Caco-2 (cell line): Measurements from ENCODE around the gene DMBT1. TPM values are rescaled to one million over a fixed set of nuclear protein-coding genes. Genes with fewer than 3 reads are reported as not detected.

Experiments
- BruUV-seq: library from RNA; stranded (reverse); fragments of 400-500 nt; replicated peaks from 2 replicates; lab custom pipeline; 2021; lab: Mats Ljungman, UMichigan
- CTCF ChIA-PET: fragments of 300-600 bp; sonication (Branson Sonifier 250); formaldehyde crosslinking; loops from one replicate; lab custom pipeline; 2022; ENCODE audit warnings: antibody characterized with exemption; lab: Charles Lee
- POLR2A ChIA-PET: fragments of 300-600 bp; sonication (Branson Sonifier 250); formaldehyde crosslinking; loops from one replicate; lab custom pipeline; 2022; ENCODE audit warnings: antibody characterized with exemption; lab: Charles Lee
- DNase-seq, 2 experiments: peaks; one replicate each; pipeline versions ENCODE4 v3.0.0 to v3.0.0-alpha.2; 2020 to 2022
- H3K27me3 ChIP-seq: replicated peaks from 2 replicates; pipeline ENCODE4 v1.6.0; 2011; ENCODE audit warnings: low read length; ENCODE audit not compliant: control insufficient read depth, insufficient read depth
- H3K36me3 ChIP-seq: 2 replicates; pipeline ENCODE4 v1.5.1; 2011; ENCODE audit warnings: low read length; ENCODE audit not compliant: control insufficient read depth, insufficient read depth
- H3K4me1 ChIP-seq: fragments of 250-450 bp; sonication (Bioruptor Pico); 2 replicates; pipeline ENCODE4 v1.5.1; 2020; ENCODE audit warnings: mild to moderate bottlenecking
- H3K4me3 ChIP-seq: 2 replicates; pipeline ENCODE4 v1.5.1; 2011; ENCODE audit warnings: low read depth, mild to moderate bottlenecking, control low read depth, low read length
- H3K9me3 ChIP-seq: fragments of 250-450 bp; sonication (Bioruptor Pico); 2 replicates; pipeline ENCODE4 v1.5.1; 2020; ENCODE audit warnings: mild to moderate bottlenecking, moderate library complexity
- H3K27ac Mint-ChIP-seq: one replicate; pipeline ENCODE4 v1.8.0; 2022; ENCODE audit warnings: mixed read lengths; ENCODE audit not compliant: unreplicated experiment
- H3K27me3 Mint-ChIP-seq: one replicate; pipeline ENCODE4 v1.8.0; 2022; ENCODE audit warnings: mixed read lengths; ENCODE audit not compliant: insufficient read depth, unreplicated experiment
- H3K36me3 Mint-ChIP-seq: one replicate; pipeline ENCODE4 v1.8.0; 2022; ENCODE audit warnings: mild to moderate bottlenecking, mixed read lengths; ENCODE audit not compliant: insufficient read depth, unreplicated experiment
- H3K4me1 Mint-ChIP-seq: one replicate; pipeline ENCODE4 v1.8.0; 2022; ENCODE audit warnings: low read depth, mixed read lengths; ENCODE audit not compliant: unreplicated experiment
- H3K4me3 Mint-ChIP-seq: one replicate; pipeline ENCODE4 v1.8.0; 2022; ENCODE audit warnings: mild to moderate bottlenecking, moderate library complexity, mixed read lengths; ENCODE audit not compliant: unreplicated experiment
- H3K9me3 Mint-ChIP-seq: one replicate; pipeline ENCODE4 v1.8.0; 2022; ENCODE audit warnings: mixed read lengths; ENCODE audit not compliant: unreplicated experiment
- CTCF ChIP-seq, 2 experiments: fragments of 200-600 bp in 1 of 2; IDR thresholded peaks; 1 replicate in 1 of 2; 2 replicates in 1 of 2; pipeline versions ENCODE4 v1.5.1 to v1.8.0; 2011 to 2022; ENCODE audit warnings: antibody characterized with exemption in 1 of 2, control low read depth in 1 of 2, inconsistent platforms in 1 of 2, low read depth in 1 of 2, low read length in 1 of 2, mild to moderate bottlenecking in 1 of 2, moderate library complexity in 1 of 2; ENCODE audit not compliant: insufficient read depth in 1 of 2, severe bottlenecking in 1 of 2, unreplicated experiment in 1 of 2
- intact Hi-C: fragments of 100-400 bp; cut with micrococcal nuclease; formaldehyde crosslinking; loops from one replicate; pipeline ENCODE4 v1.10.0; 2022; ENCODE audit not compliant: unreplicated experiment
- total RNA-seq: library from RNA; stranded (reverse); gene quantifications from 2 replicates; pipeline ENCODE4 v1.2.3, GENCODE V29; 2022

DMBT1 gene
- total RNA-seq, 1 experiment from 2014 or later: not detected

- no peak for DNase-seq
- Mint-ChIP-seq H3K4me3 (peak overlapping the region; percentile 1), H3K36me3 (no peaks in the 10 kb centered on the region), H3K4me1 (peaks cover 23% of the 10 kb centered on the region), H3K27ac (no peak overlapping the region), H3K9me3 (no peaks in the 10 kb centered on the region), H3K27me3 (no peaks in the 10 kb centered on the region)
- no peak for TF ChIP-seq CTCF (IDR thresholded peaks at IDR 0.05; ENCODE audit: insufficient read depth in 1 of 2, low read depth in 1 of 2, low read length in 1 of 2, severe bottlenecking in 1 of 2, unreplicated experiment in 1 of 2)
- no peak overlapping the region for H3K4me3 ChIP-seq
- H3K9me3 ChIP-seq: no peaks in the 10 kb centered on the region
- H3K27me3 ChIP-seq: peaks cover 2% of the 10 kb centered on the region
- no TSS peak for BruUV-seq
- ChIA-PET POLR2A (no interaction called here), CTCF (interaction anchor here (0.8 kb wide), 1 partner anchor 263 kb away, joined by 3 read pairs; no protein-coding TSS in a partner anchor)
- intact Hi-C loops: loop anchor here (10.0 kb wide), 1 partner anchor 97 kb away; the partner anchor contains the start of gene HTRA1
- H3K36me3 ChIP-seq: no peaks in the 10 kb centered on the region
- peaks cover 20% of the 10 kb centered on the region for H3K4me1 ChIP-seq
These were observed 1.2 kb downstream of the DMBT1 start for GRCh38 chr10:122561792-122562191.

- no peaks in the 10 kb centered on the region for H3K9me3 ChIP-seq
- Mint-ChIP-seq H3K27me3 (peaks cover 6% of the 10 kb centered on the region), H3K4me1 (peaks cover 17% of the 10 kb centered on the region), H3K36me3 (no peaks in the 10 kb centered on the region), H3K27ac (no peak overlapping the region), H3K9me3 (no peaks in the 10 kb centered on the region), H3K4me3 (no peak overlapping the region)
- ChIA-PET POLR2A (no interaction called here), CTCF (interaction anchor here (0.7 to 1.7 kb wide), 13 partner anchors 23 to 301 kb away, joined by 3 to 28 read pairs (median 4); partner anchors contain the start of gene PLEKHA1)
- no peak overlapping the region for H3K4me3 ChIP-seq
- BruUV-seq: no TSS peak
- peaks cover 15% of the 10 kb centered on the region for H3K4me1 ChIP-seq
- intact Hi-C loops: loop anchor here (1.0 to 10.0 kb wide), 4 partner anchors 39 to 266 kb away; partner anchors contain the start of gene HTRA1
- DNase-seq: no peak
- TF ChIP-seq CTCF (IDR thresholded peaks at IDR 0.05; ENCODE audit: insufficient read depth in 1 of 2, low read depth in 1 of 2, low read length in 1 of 2, severe bottlenecking in 1 of 2, unreplicated experiment in 1 of 2): no peak
- H3K27me3 ChIP-seq: peaks cover 2% of the 10 kb centered on the region
- H3K36me3 ChIP-seq: no peaks in the 10 kb centered on the region
These were observed 4.4 kb downstream of the DMBT1 start for GRCh38 chr10:122564980-122565379.

GRCh38 chr10:122565766-122566206 is 5.2 kb downstream of the DMBT1 start:
- peak; percentile 84 to 86 for TF ChIP-seq CTCF (IDR thresholded peaks at IDR 0.05; ENCODE audit: insufficient read depth in 1 of 2, low read depth in 1 of 2, low read length in 1 of 2, severe bottlenecking in 1 of 2, unreplicated experiment in 1 of 2)
- H3K27me3 Mint-ChIP-seq: peaks cover 6% of the 10 kb centered on the region
- H3K27ac Mint-ChIP-seq: no peak overlapping the region
- peaks cover 10% of the 10 kb centered on the region for H3K4me1 ChIP-seq
- H3K27me3 ChIP-seq: peaks cover 2% of the 10 kb centered on the region
- BruUV-seq: no TSS peak
- intact Hi-C loops: loop anchor here (1.0 to 10.0 kb wide), 4 partner anchors 39 to 266 kb away; partner anchors contain the start of gene HTRA1
- H3K4me1 Mint-ChIP-seq: peaks cover 14% of the 10 kb centered on the region
- no peaks in the 10 kb centered on the region for H3K9me3 Mint-ChIP-seq
- no peak overlapping the region for H3K4me3 ChIP-seq
- H3K36me3 ChIP-seq: no peaks in the 10 kb centered on the region
- no peaks in the 10 kb centered on the region for H3K36me3 Mint-ChIP-seq
- ChIA-PET CTCF (interaction anchor here (0.5 to 1.7 kb wide), 17 partner anchors 8 to 1864 kb away, joined by 3 to 28 read pairs (median 4); partner anchors contain the start of gene PLEKHA1), POLR2A (no interaction called here)
- no peaks in the 10 kb centered on the region for H3K9me3 ChIP-seq
- H3K4me3 Mint-ChIP-seq: no peak overlapping the region
- DNase-seq: peak; percentile 62 to 79
